Measurements from ENCODE around the gene SEMA4F.
"Not testable (repeated sequence)": the region's sequence is repeated elsewhere in the genome, so short reads cannot be mapped to it uniquely, and the experiment has no call there.

The SEMA4F gene, protein sequence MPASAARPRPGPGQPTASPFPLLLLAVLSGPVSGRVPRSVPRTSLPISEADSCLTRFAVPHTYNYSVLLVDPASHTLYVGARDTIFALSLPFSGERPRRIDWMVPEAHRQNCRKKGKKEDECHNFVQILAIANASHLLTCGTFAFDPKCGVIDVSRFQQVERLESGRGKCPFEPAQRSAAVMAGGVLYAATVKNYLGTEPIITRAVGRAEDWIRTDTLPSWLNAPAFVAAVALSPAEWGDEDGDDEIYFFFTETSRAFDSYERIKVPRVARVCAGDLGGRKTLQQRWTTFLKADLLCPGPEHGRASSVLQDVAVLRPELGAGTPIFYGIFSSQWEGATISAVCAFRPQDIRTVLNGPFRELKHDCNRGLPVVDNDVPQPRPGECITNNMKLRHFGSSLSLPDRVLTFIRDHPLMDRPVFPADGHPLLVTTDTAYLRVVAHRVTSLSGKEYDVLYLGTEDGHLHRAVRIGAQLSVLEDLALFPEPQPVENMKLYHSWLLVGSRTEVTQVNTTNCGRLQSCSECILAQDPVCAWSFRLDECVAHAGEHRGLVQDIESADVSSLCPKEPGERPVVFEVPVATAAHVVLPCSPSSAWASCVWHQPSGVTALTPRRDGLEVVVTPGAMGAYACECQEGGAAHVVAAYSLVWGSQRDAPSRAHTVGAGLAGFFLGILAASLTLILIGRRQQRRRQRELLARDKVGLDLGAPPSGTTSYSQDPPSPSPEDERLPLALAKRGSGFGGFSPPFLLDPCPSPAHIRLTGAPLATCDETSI

DNA sequence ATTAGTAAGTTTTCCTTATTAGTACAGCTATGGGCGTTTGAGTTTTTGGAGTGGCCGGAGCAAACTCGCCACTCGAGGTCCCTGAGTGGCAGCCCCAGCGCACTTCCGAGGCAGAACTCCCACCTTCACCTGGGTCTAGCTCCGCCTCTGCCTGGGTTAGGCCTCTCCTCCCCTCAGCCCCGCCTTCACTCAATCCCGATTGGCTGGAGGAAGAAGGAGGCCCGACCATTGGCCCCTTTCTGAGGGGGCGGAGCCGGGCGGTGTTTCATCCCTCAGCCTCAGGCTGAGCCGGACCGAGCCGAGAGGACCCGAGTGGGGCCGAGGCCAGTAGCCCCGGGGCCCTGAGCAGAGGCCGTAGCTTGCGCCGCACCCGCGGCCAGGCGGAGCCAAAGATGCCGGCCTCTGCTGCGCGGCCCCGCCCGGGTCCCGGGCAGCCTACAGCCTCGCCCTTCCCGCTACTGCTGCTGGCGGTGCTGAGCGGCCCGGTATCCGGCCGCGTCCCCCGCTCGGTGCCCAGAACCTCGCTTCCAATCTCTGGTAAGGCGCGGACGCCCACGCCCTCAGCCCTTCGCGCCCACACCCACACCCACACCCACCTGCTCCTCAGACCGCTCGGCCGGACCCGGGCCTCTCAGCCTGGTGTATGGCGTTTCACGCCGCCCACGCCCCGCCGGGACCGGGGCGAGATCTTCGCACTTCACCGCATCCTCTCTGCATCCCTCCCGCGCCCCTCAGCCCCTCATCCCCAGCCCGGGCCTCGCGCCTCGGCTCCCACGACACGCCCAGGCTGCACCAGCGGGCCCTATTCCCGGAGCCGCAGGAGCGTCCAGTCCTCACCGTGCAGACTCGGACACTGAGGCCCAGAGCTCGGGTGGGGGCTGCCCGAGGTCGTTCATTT, at the start of gene SEMA4F:
TSS of gene SEMA4F (plus strand) at position 263 of the 898 bp plus-strand sequence. CDS start at position 393, 130 bp downstream.
- peak; percentile 97 for DNase-seq

DNA sequence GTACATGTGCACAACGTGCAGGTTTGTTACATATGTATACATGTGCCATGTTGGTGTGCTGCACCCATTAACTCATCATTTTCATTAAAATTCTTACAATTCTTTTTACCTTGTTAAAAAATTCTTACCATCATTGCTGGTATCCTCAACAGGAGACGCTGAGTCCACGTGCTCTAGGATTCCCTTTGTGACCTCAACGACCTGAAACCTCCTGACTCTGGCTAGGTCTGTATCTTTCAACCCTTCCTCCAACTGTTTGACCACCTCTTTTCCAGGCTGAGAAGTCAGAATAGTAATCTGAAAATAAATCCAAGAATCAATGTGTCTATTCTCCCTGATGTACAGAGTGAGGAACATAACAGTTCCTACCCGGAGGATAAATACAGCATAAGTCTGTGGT, 47.1 kb upstream of the SEMA4F start:
- DNase-seq, result no peak

DNA sequence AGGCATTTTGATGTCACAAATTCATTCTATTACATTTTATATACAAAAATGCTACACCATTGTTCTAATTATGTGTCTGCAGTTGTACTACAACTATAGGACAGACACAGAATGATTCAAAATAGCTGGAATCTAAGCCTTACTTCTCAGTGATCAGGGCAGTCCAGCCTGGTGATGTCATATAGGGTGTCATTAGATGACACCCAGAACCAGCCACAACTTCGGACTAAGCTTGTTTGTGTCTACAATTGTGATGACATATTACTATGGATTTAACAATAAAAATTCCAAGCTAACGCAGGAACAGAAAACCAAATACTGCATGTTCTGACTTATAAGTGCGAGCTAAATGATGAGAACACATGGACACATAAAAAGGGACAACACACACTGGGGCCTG, 36.9 kb upstream of the SEMA4F start:
- DNase-seq, result no peak

DNA sequence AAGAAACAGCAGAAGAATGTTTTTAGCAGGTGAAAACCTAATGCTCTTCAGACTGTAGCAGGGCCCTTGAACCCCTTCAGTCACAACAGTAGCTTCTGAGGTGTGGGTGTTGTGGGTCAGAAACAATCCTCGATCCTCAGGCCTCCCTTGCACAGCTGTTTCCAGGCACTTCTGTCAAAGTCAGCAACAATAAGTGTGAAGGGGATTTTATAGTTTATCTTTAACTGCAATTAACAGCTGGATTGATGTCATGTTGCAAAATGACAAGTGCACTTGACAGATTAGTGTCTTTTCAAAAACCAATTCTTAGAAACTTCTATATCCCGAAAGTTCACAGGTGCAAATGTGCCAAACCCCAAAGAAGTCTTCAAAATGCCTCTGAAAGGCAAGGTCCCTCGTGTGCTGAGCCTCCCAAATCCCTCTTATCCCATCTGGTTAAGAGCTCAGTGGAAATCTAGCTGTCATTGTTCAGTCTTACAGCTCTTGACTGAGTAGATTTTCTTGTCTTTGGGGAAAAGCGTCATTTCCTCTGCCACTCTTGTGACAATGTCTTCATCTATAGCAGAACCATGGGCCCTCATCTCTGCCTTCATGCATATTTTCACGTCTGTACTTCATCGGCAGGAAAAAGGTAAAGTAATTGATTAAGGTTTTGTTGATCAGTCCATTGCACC, 35.5 kb upstream of the SEMA4F start:
- no peak for DNase-seq

DNA sequence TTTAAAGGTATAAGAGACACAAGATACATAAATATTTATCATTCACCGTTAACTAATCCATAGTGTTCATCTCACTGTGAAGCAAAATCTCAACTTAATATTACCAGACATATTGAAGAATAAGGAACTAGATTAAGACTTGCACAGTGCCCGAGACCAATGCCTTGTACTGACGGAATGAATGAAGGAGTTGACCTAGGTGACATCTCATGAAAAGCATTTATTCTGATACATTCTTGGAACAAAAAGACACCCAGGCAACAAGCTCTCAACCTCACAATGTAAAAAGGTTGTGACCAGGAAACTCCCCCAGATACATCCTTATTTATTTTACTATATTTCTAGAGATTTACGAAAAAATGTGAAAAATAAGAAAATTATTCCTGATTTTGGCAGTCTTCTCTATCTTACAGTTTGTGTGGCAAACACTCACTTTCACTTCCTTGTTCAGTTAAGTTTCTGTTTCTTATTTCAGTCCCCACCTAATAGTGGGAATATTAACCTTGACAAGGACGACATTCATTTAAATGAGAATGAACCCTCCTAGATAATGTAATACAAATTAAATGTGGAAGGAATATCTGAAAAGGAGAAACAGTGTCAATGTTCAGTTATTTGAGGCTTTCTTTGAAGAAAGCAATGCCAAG, 34.3 kb upstream of the SEMA4F start:
- no peak for DNase-seq

DNA sequence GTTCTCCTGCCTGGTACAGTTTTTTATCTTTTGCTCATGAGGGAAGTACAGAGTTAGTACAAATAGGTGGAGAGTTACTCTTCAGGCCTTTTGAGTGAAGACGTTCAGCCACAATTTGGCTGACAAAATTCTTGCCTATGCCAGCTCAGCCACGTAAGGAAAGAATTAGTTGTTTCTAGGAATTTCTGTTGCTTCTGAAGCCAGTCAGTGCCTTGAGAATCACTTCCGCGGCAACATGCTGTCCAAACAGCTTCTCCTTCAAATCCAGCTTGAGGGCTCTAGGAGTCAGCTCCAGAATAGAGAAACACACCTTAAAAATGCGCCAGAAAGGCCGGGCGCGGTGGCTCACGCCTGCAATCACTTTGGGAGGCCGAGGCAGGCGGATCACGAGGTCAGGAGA, 33.4 kb upstream of the SEMA4F start:
- DNase-seq, result no peak

DNA sequence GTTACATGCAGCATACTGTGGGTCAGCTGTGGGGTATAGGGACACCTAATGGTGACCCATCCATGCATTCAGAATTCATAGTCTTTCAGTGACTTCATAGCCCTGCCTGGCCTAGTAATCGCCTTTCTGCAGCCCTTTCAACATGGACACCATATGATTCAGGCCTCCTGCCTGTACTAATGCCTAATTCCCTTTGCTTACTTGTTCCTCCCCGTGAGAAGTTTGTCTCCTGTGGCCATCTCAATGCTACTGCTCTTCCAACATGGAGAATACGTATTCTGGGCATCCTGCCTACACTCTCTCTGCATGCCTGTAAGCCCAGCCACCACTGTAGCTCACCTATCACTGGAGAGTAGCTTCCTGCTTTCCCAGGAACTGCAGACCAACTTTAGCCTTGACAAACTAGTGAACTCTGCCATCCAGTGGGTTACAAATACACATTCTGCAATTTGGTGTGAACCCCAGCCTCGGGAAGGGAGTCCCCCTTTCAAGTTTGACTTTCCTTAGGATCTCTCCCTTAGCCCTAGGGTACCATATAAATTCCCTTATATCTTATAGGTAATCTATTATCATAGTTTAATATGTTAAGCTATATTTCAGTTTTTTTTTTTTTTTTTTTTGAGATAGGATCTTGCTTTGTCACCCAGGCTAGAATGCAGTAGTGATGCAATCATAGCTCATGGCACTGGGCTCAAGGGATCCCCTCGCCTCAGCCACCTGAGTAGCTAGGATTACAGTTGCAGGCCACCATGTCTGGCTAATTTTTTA, 28.2 kb upstream of the SEMA4F start:
- DNase-seq, result no peak

DNA sequence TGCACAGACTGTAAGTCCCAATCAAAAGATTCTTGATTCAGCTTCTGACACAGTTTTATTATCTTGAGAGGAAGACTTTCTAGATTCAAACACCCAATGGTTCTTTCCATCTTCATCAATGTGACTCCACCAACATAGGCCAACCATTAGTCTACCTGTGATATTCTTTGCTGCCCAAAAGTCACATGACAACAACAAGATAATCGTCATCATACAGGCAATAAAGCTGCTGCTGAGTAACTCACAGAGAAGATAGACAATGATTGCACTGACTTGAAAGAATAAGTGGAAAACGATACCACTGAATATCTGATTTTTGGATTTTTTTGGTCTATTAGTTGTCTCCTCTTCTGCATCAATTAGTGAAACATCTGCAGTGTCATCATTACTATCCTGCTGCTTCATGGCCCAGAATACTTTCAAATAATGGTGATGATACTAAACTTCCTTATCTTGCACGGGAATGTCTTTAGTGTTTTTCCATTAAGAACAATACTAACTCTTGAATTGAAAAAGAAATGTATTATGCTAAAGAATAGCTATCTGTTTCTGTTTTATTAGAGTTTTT, 25.4 kb upstream of the SEMA4F start:
- no peak for DNase-seq

DNA sequence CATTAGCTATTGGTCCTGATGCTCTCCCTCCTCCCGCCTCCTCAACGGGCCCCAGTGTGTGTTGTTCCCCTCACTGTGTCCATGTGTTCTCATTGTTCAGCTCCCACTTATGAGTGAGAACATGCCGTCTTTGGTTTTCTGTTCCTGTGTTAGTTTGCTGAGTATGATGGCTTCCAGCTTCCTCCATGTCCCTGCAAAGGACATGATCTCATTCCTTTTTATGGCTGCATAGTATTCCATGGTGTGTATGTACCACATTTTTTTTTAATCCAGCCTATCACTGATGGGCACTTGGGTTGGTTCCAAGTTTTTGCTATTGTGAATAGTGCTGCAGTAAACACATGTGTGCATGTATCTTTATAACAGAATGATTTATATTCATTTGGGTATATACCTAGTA, 23.6 kb upstream of the SEMA4F start:
- not testable (repeated sequence) for DNase-seq

DNA sequence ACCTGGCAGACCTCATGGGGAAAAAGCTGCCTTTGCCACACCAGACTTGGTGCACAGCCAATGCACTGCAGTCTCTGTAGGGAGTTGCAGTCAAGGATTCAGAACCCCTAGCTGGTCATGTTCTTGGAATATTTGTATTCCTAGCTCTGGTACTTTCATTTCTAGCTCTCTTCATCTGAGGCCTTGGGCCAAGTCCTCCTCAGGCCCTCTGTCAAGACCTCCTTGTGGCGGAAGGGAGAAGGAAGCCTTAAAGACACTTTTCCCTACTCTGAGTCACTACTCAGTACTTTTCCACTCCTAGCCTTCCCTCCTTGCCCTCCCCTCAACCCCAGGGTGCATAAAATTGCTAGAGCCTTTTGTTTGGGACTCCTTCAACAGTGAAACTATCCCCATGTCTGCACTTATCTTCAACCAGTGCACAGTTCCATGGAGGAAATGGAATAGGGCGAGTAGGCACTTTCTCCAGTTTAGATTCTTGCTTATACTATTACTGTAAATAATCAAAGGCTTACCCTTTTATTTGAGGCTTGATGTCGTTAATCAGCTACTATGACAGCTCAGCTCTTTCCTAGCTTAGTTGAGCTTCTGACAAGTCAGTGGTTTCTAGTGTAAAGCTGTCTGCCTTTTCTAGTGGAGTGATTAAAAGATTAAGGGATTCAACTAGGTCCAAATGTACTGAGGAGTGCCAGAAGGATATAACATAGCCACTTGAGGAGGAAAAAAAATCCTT, 21.7 kb upstream of the SEMA4F start:
- no peak for DNase-seq

DNA sequence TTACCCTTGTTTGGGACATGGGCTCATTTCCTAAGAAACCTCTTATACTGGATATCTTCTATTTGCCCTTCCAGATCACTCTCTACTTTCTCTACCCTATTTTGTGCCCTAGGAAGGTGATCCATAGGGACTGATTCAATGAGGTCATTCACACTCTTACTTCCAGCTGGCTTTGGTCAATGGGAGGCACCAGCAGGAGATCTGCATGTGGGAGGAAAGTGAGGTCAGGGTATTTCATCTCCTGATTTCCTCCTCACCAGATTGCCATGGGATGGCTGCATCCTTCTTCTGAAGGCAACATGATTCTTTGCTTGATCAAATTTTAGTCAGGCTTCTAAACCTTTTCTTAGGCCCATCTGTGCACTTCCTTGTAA, 21.1 kb upstream of the SEMA4F start:
- no peak for DNase-seq

DNA sequence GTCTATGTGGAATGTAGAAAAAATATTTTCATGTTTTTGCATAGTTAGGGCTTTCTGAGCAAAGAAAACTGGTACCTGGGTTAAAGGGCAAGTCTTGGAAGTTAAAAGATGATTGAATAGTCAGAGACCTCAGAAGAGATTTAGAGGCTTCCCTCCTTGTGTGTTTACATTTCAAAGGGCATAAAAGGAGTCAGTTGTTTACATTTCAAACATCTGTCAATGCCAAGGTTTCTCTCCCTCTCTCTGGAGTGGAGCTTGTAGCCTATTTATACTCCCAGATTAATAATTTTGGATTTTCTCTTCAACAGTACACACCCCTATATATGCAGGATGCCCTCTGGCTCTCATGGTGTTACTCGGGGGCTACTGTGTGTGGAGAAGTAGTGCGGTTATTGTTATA, 14.5 kb upstream of the SEMA4F start:
- DNase-seq, result no peak

DNA sequence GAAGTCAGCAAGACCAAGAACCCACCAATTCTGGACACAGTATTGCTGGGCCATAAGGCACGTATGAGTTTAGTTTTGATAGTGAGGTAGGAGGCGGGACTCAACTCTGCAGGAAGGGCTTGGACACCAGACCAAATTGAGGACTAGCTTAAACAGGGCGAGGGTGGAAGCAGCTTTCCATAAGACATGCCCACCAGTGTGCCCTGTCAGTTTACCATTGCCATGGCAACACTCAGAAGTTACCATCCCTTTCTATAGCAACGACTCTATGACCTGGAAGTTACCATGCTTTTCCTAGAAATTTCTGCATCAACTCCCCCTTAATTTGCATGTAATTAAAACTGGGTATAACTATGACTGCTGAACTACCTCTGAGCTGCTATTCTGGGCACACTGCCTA, 8.7 kb upstream of the SEMA4F start:
- no peak for DNase-seq

DNA sequence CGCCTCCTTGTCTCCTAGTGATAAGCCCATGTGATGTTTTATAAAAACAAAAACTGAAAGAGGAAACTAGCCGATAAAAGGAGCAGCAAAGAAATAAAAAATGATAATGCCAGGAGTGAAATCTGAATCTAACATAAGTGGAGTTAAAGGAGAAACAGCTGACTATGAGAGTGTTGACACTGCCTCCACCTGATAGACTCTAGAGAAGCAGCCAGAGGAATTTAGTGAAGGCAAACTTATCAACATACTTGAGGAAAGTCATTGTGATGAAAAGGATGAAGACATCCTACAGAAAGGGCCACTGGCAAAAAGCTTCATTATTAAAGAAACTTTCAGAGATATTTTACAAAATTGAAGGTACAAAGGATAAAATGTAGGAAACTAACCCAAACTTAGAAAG, 7.8 kb upstream of the SEMA4F start:
- no peak for DNase-seq

DNA sequence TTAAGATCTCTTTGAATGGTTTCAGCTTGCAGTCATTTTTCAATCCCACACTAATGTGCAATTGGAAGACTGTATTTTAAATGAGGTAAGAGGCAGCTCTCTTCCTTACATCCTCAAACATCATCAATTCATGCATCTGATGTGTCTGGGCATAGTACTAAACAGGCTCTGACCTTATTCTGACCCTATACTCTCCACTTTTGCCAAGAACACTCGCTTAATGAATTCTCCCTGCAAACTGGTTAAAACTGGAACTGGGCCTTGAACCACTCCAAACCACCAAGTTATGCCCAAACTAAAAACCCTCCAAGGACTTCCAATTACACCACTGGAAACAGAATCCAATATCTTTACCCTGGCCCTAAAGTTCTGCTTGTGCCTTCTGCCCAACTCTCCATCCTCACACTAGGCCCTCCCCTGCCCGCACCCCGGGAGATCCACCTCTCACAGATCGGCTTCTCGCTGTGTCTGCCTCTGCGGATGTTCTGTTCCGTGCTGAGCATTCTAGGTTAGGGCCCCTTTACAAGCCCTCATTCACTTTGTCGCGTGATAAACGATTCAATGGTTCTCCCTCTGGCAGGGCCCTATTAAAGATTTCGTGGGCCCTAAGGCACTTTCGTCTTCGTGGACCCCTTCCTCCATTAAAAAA, 7.1 kb upstream of the SEMA4F start:
- DNase-seq, result no peak

DNA sequence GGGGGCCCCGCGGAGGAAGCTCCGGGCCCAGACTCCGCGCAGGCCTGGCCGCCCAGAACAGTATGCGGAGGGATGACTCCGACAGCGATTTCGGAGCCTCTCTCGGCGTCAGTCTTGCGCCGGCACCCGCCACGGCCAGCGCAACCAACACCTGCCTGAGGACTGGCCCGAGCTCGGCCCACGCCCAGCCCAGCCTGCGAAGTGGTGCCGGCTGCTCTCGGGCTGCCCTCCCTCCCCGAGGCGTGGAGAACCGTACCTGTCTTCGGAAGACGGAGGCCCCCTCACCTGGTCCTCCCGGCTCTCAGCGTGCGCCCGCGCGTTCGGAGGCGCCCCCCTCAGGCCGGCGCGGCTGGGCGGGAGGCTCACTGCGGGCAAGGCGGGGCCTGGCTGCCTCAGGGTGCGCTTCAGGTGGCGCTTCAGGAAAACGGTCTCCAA, 6.0 kb upstream of the SEMA4F start, which contains the start of gene M1AP:
TSS of gene M1AP (minus strand) at position 322 of the 435 bp plus-strand sequence. CDS start 8,055 bp downstream, outside the sequence.
- no peak for DNase-seq

DNA sequence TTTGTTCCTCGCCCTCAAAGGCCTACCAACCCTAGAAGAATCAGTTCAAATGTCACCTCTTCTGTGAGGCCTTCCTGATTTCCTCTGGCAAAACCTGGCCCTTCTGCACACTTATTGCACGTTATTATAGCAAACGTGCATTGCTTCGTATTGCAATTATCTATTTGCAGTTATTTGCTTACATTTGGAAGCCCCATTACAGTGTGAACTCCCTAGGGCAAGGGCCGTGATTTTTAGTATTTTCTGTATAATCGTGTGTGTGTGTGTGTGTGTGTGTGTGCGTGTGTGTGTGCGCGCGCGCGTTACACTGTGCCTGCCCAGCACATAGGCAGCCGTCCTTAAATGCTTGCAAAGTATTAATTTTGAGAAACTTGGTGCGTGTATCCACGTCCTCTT, 460 bp upstream of the SEMA4F start:
- DNase-seq, result no peak

DNA sequence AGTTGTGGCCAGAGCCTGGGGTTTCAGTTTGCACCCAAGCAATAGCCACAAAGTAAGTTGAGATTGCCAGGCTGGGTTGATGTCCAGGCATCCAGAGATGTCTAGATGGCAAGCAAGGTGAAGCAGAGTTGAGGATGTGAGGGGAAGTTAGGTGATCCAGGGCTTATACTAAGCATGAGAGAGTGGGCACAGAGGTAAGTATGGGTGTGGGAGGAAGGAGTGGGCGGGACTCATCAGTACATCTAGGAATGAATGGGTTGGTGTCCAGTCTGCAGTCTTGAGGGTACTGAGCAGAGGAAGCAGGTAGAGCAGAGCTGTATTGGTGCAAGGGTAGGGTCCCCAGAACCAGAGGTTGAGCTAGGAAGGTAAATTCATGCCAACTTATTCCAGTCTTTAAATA, 1.5 kb downstream of the SEMA4F start:
- DNase-seq, result no peak

DNA sequence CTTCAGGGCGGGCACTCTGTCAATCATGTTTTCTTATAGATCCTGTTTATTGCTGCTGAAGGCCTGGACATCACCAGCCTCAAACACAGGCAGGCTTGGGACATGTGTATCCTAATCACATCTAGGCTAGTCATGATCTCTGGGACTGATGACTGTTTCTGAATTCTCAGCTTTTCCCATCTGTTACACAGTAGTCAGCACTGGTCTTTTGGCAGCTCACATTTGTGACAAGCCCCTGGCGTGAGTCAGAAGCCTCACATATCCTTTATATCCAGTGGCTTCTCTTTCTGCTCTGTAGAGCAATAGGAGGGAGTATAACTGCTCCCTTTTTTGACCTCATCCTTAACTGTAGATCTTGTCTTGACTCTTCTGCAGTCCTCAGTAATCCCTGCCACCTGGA, 4.5 kb downstream of the SEMA4F start:
- no peak for DNase-seq

DNA sequence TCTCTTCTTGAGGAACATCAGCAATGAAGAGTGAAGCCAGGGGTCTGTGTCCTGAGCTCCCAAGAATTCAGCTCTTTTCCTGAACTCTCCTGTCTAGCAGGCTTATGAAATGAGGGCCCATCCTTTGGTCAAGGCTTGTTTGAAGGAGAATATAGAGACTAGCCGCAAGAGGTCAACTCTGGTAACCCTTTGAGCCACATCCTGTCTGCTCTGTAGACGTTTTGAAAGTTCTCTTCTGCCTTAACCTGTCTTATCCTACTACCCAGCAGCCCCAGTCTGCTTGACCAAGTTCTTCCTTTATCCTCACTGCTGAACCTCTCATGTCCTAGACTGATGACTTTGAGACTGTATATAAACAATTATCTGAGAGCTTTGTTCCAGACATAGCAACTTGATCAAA, 5.4 kb downstream of the SEMA4F start:
- DNase-seq, result no peak

All from activated CD4-positive, alpha-beta T cell treated with anti-CD3 and anti-CD28 coated beads, Interleukin-10, Interleukin-2, amounts not matched to agents 100 ng/mL and 50 ng/mL, durations not matched to agents 16 hours and 8 hours (primary cell).